Measurements from ENCODE around the gene NDUFA3.

GRCh38 chr19:54102421-54103169, at the start of gene NDUFA3:
- TF ChIP-seq CTCF (IDR thresholded peaks at IDR 0.05; ENCODE audit: poor library complexity, severe bottlenecking) (no peak), EZH2 (IDR thresholded peaks at IDR 0.05; ENCODE audit: borderline replicate concordance, insufficient read depth, low read length, poor library complexity, severe bottlenecking) (no peak), POLR2AphosphoS5 (IDR thresholded peaks at IDR 0.05) (peak; percentile 91), SMC3 (conservative IDR thresholded peaks at IDR 0.05; ENCODE audit: poor library complexity) (peak; percentile 39)
- TF ChIP-seq, protein P1, sequence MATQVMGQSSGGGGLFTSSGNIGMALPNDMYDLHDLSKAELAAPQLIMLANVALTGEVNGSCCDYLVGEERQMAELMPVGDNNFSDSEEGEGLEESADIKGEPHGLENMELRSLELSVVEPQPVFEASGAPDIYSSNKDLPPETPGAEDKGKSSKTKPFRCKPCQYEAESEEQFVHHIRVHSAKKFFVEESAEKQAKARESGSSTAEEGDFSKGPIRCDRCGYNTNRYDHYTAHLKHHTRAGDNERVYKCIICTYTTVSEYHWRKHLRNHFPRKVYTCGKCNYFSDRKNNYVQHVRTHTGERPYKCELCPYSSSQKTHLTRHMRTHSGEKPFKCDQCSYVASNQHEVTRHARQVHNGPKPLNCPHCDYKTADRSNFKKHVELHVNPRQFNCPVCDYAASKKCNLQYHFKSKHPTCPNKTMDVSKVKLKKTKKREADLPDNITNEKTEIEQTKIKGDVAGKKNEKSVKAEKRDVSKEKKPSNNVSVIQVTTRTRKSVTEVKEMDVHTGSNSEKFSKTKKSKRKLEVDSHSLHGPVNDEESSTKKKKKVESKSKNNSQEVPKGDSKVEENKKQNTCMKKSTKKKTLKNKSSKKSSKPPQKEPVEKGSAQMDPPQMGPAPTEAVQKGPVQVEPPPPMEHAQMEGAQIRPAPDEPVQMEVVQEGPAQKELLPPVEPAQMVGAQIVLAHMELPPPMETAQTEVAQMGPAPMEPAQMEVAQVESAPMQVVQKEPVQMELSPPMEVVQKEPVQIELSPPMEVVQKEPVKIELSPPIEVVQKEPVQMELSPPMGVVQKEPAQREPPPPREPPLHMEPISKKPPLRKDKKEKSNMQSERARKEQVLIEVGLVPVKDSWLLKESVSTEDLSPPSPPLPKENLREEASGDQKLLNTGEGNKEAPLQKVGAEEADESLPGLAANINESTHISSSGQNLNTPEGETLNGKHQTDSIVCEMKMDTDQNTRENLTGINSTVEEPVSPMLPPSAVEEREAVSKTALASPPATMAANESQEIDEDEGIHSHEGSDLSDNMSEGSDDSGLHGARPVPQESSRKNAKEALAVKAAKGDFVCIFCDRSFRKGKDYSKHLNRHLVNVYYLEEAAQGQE (IDR thresholded peaks at IDR 0.05; ENCODE audit: borderline replicate concordance), result peak; percentile 77

All from neural cell (in vitro differentiated cells).